ENCODE measurements around the gene ESF1.

The ESF1 gene

GRCh38 chr20:13715171-13715570 is 69.5 kb downstream of the ESF1 start:
- no peaks in the 10 kb centered on the region for H3K27me3 ChIP-seq
- no peak overlapping the region for H3K4me3 ChIP-seq
- no peak for TF ChIP-seq Cebpa-rat (IDR thresholded peaks at IDR 0.05)
- no peak overlapping the region for H3K27ac ChIP-seq
- peaks cover 0 to 15% (median 0%) of the 10 kb centered on the region in 10 experiments; a peak in 6 of 20 replicates for H3K4me1 ChIP-seq
- H4K20me1 ChIP-seq, result peaks cover 0 to 3% (median 0%) of the 10 kb centered on the region in 11 experiments; a peak in 1 of 22 replicates
- peaks cover 14 to 19% (median 17%) of the 10 kb centered on the region in 11 experiments for H3K9me3 ChIP-seq (replicated peaks in 1 of 11)
- no peak overlapping the region for H3K4me2 ChIP-seq
- no peak overlapping the region for H3K9ac ChIP-seq
- H3K36me3 ChIP-seq, result peaks cover 73 to 92% (median 80%) of the 10 kb centered on the region in 11 experiments

GRCh38 chr20:13708234-13708633 is 76.5 kb downstream of the ESF1 start:
- H3K4me2 ChIP-seq, result no peak overlapping the region
- H3K9me3 ChIP-seq (replicated peaks in 1 of 11), result peaks cover 14 to 19% (median 17%) of the 10 kb centered on the region in 11 experiments
- no peaks in the 10 kb centered on the region for H3K4me1 ChIP-seq
- H4K20me1 ChIP-seq, result no peaks in the 10 kb centered on the region
- H3K27ac ChIP-seq, result no peak overlapping the region; a peak in 1 of 22 replicates
- H3K9ac ChIP-seq, result no peak overlapping the region
- H3K36me3 ChIP-seq, result peaks cover 19 to 27% (median 24%) of the 10 kb centered on the region in 11 experiments
- H3K27me3 ChIP-seq, result no peaks in the 10 kb centered on the region
- H3K4me3 ChIP-seq, result no peak overlapping the region
- no peak for TF ChIP-seq Cebpa-rat (IDR thresholded peaks at IDR 0.05)

DNA sequence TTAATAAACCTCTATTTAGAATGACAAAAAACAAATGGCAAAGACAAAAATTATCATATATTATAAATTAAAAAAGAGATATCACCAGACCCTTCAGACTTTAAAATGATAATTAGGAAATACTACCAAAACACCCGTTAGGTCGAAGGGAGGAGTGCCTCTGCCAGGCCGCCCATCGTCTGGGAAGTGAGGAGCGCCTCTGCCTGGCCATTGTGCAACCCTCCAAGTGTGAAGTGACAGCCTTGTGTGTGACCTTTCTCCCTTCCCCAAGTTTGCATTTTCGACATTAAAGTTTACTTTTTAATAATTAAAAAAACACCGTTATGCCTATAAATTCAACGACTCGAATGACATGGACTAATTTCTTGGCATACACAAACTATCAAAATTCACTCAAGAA is 81.5 kb downstream of the ESF1 start:
- TF ChIP-seq Cebpa-rat (IDR thresholded peaks at IDR 0.05), result no peak
- no peak overlapping the region for H3K27ac ChIP-seq
- no peaks in the 10 kb centered on the region for H3K36me3 ChIP-seq
- no peaks in the 10 kb centered on the region for H3K4me1 ChIP-seq
- no peaks in the 10 kb centered on the region for H3K9me3 ChIP-seq (replicated peaks in 1 of 11)
- no peak overlapping the region for H3K4me2 ChIP-seq
- no peak overlapping the region for H3K9ac ChIP-seq
- no peaks in the 10 kb centered on the region for H4K20me1 ChIP-seq
- no peak overlapping the region for H3K4me3 ChIP-seq
- H3K27me3 ChIP-seq, result no peaks in the 10 kb centered on the region

GRCh38 chr20:13701486-13701885 is 83.2 kb downstream of the ESF1 start:
- no peak overlapping the region for H3K9ac ChIP-seq
- no peak overlapping the region for H3K4me3 ChIP-seq
- no peaks in the 10 kb centered on the region for H3K27me3 ChIP-seq
- no peak overlapping the region for H3K27ac ChIP-seq
- no peaks in the 10 kb centered on the region for H3K36me3 ChIP-seq
- no peaks in the 10 kb centered on the region for H4K20me1 ChIP-seq
- no peak for TF ChIP-seq Cebpa-rat (IDR thresholded peaks at IDR 0.05)
- H3K9me3 ChIP-seq (replicated peaks in 1 of 11), result no peaks in the 10 kb centered on the region
- no peaks in the 10 kb centered on the region for H3K4me1 ChIP-seq
- no peak overlapping the region for H3K4me2 ChIP-seq

GRCh38 chr20:13700761-13701160 is 84.0 kb downstream of the ESF1 start:
- Histone ChIP-seq H3K9me3 (replicated peaks in 1 of 11) (no peaks in the 10 kb centered on the region), H3K4me3 (no peak overlapping the region), H3K9ac (no peak overlapping the region), H3K4me1 (no peaks in the 10 kb centered on the region), H3K27me3 (no peaks in the 10 kb centered on the region), H3K27ac (no peak overlapping the region), H3K36me3 (no peaks in the 10 kb centered on the region), H3K4me2 (no peak overlapping the region), H4K20me1 (no peaks in the 10 kb centered on the region)
- no peak for TF ChIP-seq Cebpa-rat (IDR thresholded peaks at IDR 0.05)

- no peaks in the 10 kb centered on the region for H3K36me3 ChIP-seq
- H3K4me2 ChIP-seq, result no peak overlapping the region
- no peak for TF ChIP-seq Cebpa-rat (IDR thresholded peaks at IDR 0.05)
- H4K20me1 ChIP-seq, result no peaks in the 10 kb centered on the region
- H3K4me1 ChIP-seq, result no peaks in the 10 kb centered on the region
- no peak overlapping the region for H3K4me3 ChIP-seq
- H3K27ac ChIP-seq, result no peak overlapping the region
- no peaks in the 10 kb centered on the region for H3K27me3 ChIP-seq
- H3K9me3 ChIP-seq (replicated peaks in 1 of 11), result 0 out of 22 replicates have a peak, but pooled peaks cover 0 to 4% (median 0%) of the 10 kb centered on the region in 11 experiments
- H3K9ac ChIP-seq, result no peak overlapping the region
Measured at GRCh38 chr20:13694420-13695150, 90.1 kb downstream of the ESF1 start.

DNA sequence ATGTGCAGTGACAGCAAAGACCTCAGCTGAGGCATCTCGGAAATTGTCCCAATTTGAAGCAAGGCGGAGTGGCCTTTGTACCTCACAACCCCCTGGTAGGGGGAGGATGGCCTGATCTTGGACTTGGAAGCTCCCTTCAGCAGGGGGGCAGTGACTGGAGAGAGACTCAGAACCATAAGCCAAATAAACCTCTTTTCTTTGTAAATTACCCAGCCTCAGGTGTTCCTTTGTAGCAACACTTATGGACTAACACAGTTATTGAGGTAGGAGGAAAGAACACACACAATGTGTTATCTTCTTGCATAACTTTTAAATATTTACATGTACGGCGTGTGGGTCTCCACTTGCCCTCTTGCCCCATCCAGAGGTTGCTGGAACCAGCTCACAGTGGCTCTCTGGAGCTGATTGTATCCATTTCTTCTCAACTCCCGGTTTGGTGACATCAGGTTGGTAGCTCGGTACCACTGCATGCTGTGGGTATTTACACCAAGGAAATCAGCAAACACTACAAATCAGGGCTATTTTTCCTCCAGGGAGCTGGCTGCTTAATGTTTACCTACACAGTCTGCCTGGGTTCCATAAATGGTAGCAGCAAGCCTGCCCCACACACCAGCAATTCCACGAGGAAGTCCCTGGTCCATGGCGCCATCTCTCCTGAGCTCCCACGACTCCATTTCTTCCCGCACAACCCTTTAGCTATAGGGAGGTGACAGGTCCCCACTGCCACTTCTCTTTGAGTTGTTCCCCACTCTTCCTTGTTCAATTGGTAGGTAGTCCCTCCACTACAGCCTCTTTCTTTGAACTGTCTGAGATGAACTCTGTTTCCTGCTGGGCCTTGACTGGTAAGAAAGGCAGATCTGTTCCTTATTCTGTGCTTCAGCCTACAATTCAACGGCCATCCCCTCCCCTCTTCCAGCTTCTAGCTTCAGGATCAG is 91.7 kb downstream of the ESF1 start:
- H3K36me3 ChIP-seq, result no peaks in the 10 kb centered on the region
- H3K4me3 ChIP-seq, result no peak overlapping the region
- no peak overlapping the region for H3K9ac ChIP-seq
- H3K4me2 ChIP-seq, result no peak overlapping the region
- H3K27me3 ChIP-seq, result no peaks in the 10 kb centered on the region
- H4K20me1 ChIP-seq, result no peaks in the 10 kb centered on the region
- H3K9me3 ChIP-seq (replicated peaks in 1 of 11), result 0 out of 22 replicates have a peak, but pooled peaks cover 0 to 4% (median 0%) of the 10 kb centered on the region in 11 experiments
- no peak for TF ChIP-seq Cebpa-rat (IDR thresholded peaks at IDR 0.05)
- no peak overlapping the region for H3K27ac ChIP-seq
- no peaks in the 10 kb centered on the region for H3K4me1 ChIP-seq

DNA sequence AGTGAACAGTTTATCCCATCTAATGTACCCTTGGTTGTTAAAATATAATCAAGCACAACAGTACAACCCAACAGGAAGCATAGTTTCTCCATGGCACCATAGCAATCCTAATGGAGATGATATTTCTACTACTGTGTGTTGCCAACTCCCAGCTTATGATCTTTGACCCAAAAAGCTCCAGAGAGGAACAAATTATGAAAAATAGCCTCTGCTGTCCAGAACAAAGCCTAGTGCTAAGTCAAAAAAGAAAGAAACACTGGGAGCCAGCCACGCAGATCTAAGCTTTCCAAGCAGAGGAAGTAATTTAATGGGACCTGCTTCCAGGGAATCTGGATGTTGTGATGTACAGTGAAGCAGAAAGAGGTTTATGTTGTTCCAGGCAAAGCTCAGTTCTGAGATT is 93.8 kb downstream of the ESF1 start:
- Histone ChIP-seq H3K36me3 (no peaks in the 10 kb centered on the region), H3K9me3 (replicated peaks in 1 of 11) (0 out of 22 replicates have a peak, but pooled peaks cover 0 to 4% (median 0%) of the 10 kb centered on the region in 11 experiments), H4K20me1 (no peaks in the 10 kb centered on the region), H3K4me3 (no peak overlapping the region), H3K4me2 (no peak overlapping the region), H3K27me3 (no peaks in the 10 kb centered on the region), H3K4me1 (no peaks in the 10 kb centered on the region), H3K27ac (no peak overlapping the region), H3K9ac (no peak overlapping the region)
- TF ChIP-seq Cebpa-rat (IDR thresholded peaks at IDR 0.05), result no peak

DNA sequence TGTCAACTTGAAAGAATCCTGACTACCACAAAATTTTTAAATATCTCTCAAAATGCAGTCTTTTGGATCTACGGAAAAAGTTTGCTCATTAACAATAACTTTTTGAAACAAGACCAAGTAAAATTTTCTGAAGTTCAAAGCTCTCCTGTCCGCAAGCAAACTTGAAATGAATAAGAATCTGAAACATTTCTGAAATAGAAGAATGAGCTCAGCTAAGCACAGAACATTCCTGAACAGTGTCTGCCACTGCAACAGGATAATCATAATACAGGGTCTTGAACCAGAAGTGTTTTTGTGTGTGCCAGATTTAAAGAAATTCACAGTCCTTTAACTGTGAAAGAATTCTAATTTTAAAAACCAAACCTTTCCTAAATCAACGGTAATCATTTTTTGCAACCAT is 96.9 kb downstream of the ESF1 start:
- H3K9me3 ChIP-seq (replicated peaks in 1 of 11), result no peaks in the 10 kb centered on the region
- no peak overlapping the region for H3K4me3 ChIP-seq

More for the DNA sequence above, 96.9 kb downstream of the ESF1 start:
- H3K9ac ChIP-seq, result no peak overlapping the region
- no peak overlapping the region for H3K27ac ChIP-seq
- no peaks in the 10 kb centered on the region for H3K27me3 ChIP-seq
- TF ChIP-seq Cebpa-rat (IDR thresholded peaks at IDR 0.05), result no peak
- no peaks in the 10 kb centered on the region for H4K20me1 ChIP-seq
- peaks cover 11 to 20% (median 18%) of the 10 kb centered on the region in 10 experiments for H3K4me1 ChIP-seq
- no peak overlapping the region for H3K4me2 ChIP-seq
- H3K36me3 ChIP-seq, result no peaks in the 10 kb centered on the region

All from BLaER1 treated with 17β-estradiol and CSF1 and Interleukin-3, amounts not matched to agents 10 nM and 100 nM (cell line).